Measurements from ENCODE around the gene DCTN2. TPM values are rescaled to one million over a fixed set of nuclear protein-coding genes. Genes with fewer than 3 reads are reported as not detected.
A peak's percentile ranks its signal among the peaks of the same experiment; 100 is the strongest.

The DCTN2 gene
- total and polyA plus RNA-seq, 11 donors: 62.3 to 228 (median 109) TPM

DNA sequence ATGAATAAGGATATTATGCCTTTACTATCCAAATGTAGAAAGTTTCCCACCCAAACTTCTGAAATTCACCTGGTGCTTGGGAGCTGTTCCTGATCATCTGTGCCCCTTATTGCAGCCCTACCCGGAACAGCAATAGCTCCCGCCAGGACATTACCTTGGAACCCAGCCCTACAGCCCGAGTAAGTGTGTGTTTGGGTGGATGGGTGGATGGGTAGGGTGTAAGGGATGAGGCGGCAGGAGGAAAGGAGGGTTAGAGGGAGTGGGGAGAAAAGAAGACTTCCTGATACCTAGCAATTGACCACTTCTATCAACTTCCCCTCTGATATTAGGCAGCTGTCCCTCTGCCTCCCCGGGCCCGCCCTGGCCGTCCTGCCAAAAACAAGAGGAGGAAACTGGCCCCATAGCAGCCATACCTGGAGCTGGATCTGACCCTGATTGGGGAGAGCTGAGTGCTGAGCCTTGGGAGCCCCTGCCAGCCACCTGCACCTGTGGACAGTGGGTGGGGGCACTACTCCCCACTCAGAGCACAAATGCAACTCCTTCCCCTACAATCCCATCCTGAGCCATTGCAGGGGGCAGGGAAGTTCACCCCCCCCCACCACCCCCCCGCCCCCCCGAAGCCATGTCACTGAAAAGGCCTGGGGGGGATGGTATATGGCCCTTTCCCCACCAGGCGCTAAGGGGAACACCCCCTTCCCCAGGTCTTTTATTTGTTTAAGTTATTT is 18.0 kb downstream of the DCTN2 start:
- H3K27me3 ChIP-seq: no peaks in the 10 kb centered on the region
- peak overlapping the region in 1 of 12 donors; percentile 21 for H3K27ac ChIP-seq
- peak in 1 of 5 donors; percentile 27 for DNase-seq
- H3K4me3 ChIP-seq: no peak overlapping the region
- H3K4me1 ChIP-seq: peaks cover 0 to 17% (median 13%) of the 10 kb centered on the region in 12 donors
- no peak for TF ChIP-seq CTCF (IDR thresholded peaks at IDR 0.05)
- TF ChIP-seq POLR2A (IDR thresholded peaks at IDR 0.05): no peak
- intact Hi-C loops (cut with DNase I): no loop called here
- 75 to 80% (median 75%) methylated on average over 10 of the region's 10 CpGs for WGBS, 4 donors
- peaks cover 4 to 100% (median 94%) of the 10 kb centered on the region in 9 donors for H3K36me3 ChIP-seq
- no peaks in the 10 kb centered on the region for H3K9me3 ChIP-seq
- ATAC-seq: no peak

GRCh38 chr12:57528176-57528575 is 18.8 kb downstream of the DCTN2 start:
- no peak for DNase-seq
- Histone ChIP-seq H3K27me3 (no peaks in the 10 kb centered on the region), H3K36me3 (peaks cover 2 to 93% (median 88%) of the 10 kb centered on the region in 9 donors), H3K9me3 (no peaks in the 10 kb centered on the region), H3K4me1 (peaks cover 0 to 24% (median 21%) of the 10 kb centered on the region in 12 donors), H3K4me3 (no peak overlapping the region), H3K27ac (no peak overlapping the region)
- 83 to 90% (median 85%) methylated on average over 8 to 12 of the region's 12 CpGs for WGBS, 4 donors
- no peak for ATAC-seq
- TF ChIP-seq CTCF (IDR thresholded peaks at IDR 0.05): no peak
- TF ChIP-seq POLR2A (IDR thresholded peaks at IDR 0.05): no peak
- intact Hi-C loops (cut with DNase I): no loop called here

DNA sequence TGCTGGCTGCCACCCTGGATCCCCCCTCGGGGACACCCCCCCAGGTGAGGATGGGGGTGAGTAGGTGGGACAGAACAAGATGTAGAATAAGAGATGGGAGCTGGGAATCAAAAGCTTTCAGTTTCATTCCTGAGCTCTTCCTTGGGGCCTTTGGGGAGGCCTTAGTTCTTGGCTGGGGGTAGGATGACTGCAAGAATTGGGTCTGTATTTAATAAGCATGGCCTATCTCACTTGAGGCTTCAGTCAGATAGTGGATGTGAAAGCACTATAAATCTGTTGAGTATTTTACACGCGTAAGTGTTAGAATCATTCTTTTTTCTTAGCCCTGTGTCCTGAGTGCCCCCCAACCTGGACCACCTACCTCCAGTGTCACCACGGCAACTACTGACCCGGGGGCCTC is 19.8 kb downstream of the DCTN2 start:
- Histone ChIP-seq H3K27ac (no peak overlapping the region), H3K4me1 (peaks cover 0 to 25% (median 22%) of the 10 kb centered on the region in 12 donors), H3K9me3 (no peaks in the 10 kb centered on the region), H3K27me3 (no peaks in the 10 kb centered on the region), H3K4me3 (no peak overlapping the region), H3K36me3 (peaks cover 0 to 83% (median 78%) of the 10 kb centered on the region in 9 donors)
- 76 to 81% (median 80%) methylated on average over 5 of the region's 5 CpGs for WGBS, 4 donors
- no peak for TF ChIP-seq POLR2A (IDR thresholded peaks at IDR 0.05)
- no peak for TF ChIP-seq CTCF (IDR thresholded peaks at IDR 0.05)
- intact Hi-C loops (cut with DNase I): no loop called here
- DNase-seq (no peak), ATAC-seq (no peak)

DNA sequence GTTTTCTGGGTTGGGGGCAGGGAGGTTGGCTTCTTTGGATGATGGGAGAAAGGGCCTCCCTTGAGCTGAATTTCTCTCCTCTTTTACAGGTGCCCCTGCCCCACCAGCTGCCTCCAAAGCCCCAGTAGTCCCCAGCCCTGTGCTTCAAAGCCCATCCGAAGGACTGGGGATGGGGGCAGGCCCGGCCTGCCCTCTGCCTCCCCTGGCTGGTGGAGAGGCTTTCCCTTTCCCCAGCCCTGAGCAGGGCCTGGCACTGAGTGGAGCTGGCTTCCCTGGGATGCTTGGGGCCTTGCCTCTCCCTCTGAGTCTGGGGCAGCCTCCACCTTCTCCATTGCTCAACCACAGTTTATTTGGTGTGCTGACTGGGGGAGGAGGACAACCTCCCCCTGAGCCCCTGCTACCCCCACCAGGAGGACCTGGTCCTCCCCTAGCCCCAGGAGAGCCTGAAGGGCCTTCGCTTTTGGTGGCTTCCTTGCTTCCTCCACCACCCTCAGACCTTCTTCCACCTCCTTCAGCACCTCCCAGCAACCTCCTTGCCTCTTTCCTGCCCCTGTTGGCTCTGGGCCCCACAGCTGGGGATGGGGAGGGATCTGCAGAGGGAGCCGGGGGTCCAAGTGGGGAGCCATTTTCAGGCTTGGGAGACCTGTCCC is 20.4 kb downstream of the DCTN2 start:
- Histone ChIP-seq H3K4me1 (peaks cover 0 to 31% (median 28%) of the 10 kb centered on the region in 12 donors), H3K4me3 (no peak overlapping the region), H3K9me3 (no peaks in the 10 kb centered on the region), H3K36me3 (peaks cover 0 to 78% (median 72%) of the 10 kb centered on the region in 9 donors), H3K27me3 (no peaks in the 10 kb centered on the region), H3K27ac (peak overlapping the region in 1 of 12 donors; percentile 1)
- TF ChIP-seq POLR2A (IDR thresholded peaks at IDR 0.05) (no peak), CTCF (IDR thresholded peaks at IDR 0.05) (no peak)
- ATAC-seq: no peak
- intact Hi-C loops (cut with DNase I): no loop called here
- 73 to 83% (median 77%) methylated on average over 3 to 4 of the region's 4 CpGs for WGBS, 4 donors
- no peak for DNase-seq

All from heart left ventricle (tissue), 16 donors.